Uterus (tissue), 2 donors: ENCODE measurements around the gene SNX2.

ENCODE experiments used
- CTCF ChIP-seq, 4 experiments: fragments of 200-600 bp in 2 of 4; fragments of 450-650 bp in 2 of 4; sonication (generic) in 2 of 4; IDR thresholded peaks; one replicate each; pipeline ENCODE4 v1.5.1; 2016 to 2019; ENCODE audit warnings: antibody characterized with exemption in 4 of 4, mild to moderate bottlenecking in 2 of 4, moderate library complexity in 1 of 4
- POLR2A ChIP-seq, 2 donors: fragments of 450-650 bp; IDR thresholded peaks; one replicate each; pipeline ENCODE4 v1.6.1; 2016; ENCODE audit warnings: antibody characterized with exemption in 2 of 2, mild to moderate bottlenecking in 1 of 2, moderate library complexity in 1 of 2

- no peak for TF ChIP-seq CTCF (IDR thresholded peaks at IDR 0.05)
- TF ChIP-seq POLR2A (IDR thresholded peaks at IDR 0.05): no peak
These were observed 966 bp downstream of the SNX2 start for GRCh38 chr5:122775550-122776542.
